WI38 (cell line): ENCODE data around the gene PTGES2.
"Not testable (repeated sequence)": the region's sequence is repeated elsewhere in the genome, so short reads cannot be mapped to it uniquely, and the experiment has no call there.

Source experiments
- H3K4me3 ChIP-seq: 2 replicates; pipeline ENCODE4 v1.5.1; 2011; ENCODE audit warnings: low read depth, mild to moderate bottlenecking, control low read depth, low read length
- CTCF ChIP-seq: IDR thresholded peaks from 2 replicates; pipeline ENCODE4 v1.5.1; 2012; ENCODE audit warnings: low read depth, mild to moderate bottlenecking, control low read depth, low read length

The PTGES2 gene

GRCh38 chr9:128129976-128130590 is 2.6 kb upstream of the PTGES2 start:
- TF ChIP-seq CTCF, result peak; percentile 14; the same call in 1 of the 2 replicates

GRCh38 chr9:128128836-128129590 is 1.5 kb upstream of the PTGES2 start:
- peak overlapping the region; percentile 87 for H3K4me3 ChIP-seq
- TF ChIP-seq CTCF, result no peak

More at GRCh38 chr9:128129976-128130590, 2.6 kb upstream of the PTGES2 start:
- not testable (repeated sequence) for H3K4me3 ChIP-seq

GRCh38 chr9:128127990-128128835 is 684 bp upstream of the PTGES2 start:
- no peak for TF ChIP-seq CTCF
- H3K4me3 ChIP-seq, result peak overlapping the region; percentile 87

GRCh38 chr9:128125580-128126354 is 1.8 kb downstream of the PTGES2 start:
- H3K4me3 ChIP-seq, result no peak overlapping the region
- TF ChIP-seq CTCF, result no peak

GRCh38 chr9:128124873-128125579 is 2.5 kb downstream of the PTGES2 start:
- H3K4me3 ChIP-seq, result no peak overlapping the region
- peak; percentile 61 for TF ChIP-seq CTCF

GRCh38 chr9:128124451-128124850 is 3.1 kb downstream of the PTGES2 start:
- H3K4me3 ChIP-seq, result no peak overlapping the region
- no peak for TF ChIP-seq CTCF
